Measurements from ENCODE around the gene TNNT1.
A peak's percentile ranks its signal among the peaks of the same experiment; 100 is the strongest.

TNNT1 gene

DNA sequence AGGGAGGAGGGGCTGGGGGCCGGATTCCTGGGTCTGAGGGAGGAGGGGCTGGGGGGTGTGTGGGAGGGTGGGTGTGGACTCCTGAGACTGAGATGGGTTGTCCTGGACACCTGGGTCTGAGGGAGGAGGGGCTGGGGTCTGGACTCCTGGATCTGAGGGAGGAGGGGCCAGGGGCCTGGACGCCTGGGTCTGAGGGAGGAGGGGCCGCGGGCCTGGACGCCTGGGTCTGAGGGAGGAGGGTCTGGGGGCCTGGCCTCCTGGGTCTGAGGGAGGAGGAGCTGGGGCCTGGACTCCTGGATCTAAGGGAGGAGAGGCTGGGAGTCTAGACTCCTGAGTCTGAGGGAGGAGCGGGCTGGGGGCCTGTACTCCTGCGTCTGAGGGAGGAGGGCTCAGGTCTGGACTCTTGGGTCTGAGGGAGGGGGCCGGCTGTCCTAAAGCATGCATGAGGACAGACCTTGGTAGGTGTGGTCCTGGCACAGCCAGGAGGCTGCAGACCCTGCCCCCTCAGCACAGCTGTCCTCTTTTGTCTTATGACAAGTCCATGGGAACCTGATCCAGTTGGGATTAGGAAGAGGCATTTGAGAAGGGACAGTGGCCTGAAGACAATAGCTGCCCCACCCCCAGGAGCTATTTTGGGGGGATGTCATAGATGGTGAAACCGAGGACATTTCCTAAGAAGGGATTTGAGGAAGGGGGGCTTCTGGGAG, 1.3 kb downstream of the TNNT1 start:
- H3K27ac Mint-ChIP-seq: no peak overlapping the region
- peaks cover 8% of the 10 kb centered on the region for H3K36me3 Mint-ChIP-seq (ENCODE audit: low read depth)
- no peak for DNase-seq
- H3K4me3 Mint-ChIP-seq: no peak overlapping the region
- peaks cover 7% of the 10 kb centered on the region for H3K9me3 Mint-ChIP-seq
- TF ChIP-seq, protein P1, sequence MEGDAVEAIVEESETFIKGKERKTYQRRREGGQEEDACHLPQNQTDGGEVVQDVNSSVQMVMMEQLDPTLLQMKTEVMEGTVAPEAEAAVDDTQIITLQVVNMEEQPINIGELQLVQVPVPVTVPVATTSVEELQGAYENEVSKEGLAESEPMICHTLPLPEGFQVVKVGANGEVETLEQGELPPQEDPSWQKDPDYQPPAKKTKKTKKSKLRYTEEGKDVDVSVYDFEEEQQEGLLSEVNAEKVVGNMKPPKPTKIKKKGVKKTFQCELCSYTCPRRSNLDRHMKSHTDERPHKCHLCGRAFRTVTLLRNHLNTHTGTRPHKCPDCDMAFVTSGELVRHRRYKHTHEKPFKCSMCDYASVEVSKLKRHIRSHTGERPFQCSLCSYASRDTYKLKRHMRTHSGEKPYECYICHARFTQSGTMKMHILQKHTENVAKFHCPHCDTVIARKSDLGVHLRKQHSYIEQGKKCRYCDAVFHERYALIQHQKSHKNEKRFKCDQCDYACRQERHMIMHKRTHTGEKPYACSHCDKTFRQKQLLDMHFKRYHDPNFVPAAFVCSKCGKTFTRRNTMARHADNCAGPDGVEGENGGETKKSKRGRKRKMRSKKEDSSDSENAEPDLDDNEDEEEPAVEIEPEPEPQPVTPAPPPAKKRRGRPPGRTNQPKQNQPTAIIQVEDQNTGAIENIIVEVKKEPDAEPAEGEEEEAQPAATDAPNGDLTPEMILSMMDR (IDR thresholded peaks at IDR 0.05): no peak
- H3K27me3 Mint-ChIP-seq (ENCODE audit: low read depth, poor library complexity): peaks cover 57% of the 10 kb centered on the region
- peaks cover 28% of the 10 kb centered on the region for H3K4me1 Mint-ChIP-seq

DNA sequence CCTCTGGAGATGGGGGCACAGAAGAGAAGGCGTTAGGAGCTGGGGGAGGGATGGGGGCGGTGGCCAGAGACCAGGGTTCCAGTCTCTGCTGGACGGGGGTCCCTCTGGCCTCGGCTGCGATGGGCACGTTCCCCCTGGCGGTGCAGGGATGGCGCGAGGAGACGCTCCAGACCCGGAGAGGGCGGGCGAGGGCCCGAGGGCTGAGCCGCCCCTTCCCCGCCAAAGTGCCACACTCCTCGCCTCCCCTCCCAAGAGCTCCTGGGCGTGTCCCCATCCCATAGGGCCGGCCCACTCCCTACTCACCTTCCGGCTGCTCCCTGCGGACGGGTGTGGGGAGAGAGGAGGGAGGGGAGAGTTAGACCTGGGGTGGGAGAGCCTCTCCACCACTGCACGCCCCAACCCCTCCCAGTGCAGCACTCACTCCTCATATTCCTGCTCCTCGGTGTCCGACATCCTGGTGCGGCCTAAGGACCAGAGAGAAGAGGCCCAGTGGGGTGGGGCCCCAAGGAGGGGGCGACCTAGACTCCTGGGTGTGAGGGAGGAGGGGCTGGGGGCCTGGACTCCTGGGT, 2.2 kb downstream of the TNNT1 start:
- peak; percentile 57 for DNase-seq
- peaks cover 28% of the 10 kb centered on the region for H3K4me1 Mint-ChIP-seq
- no peak overlapping the region for H3K27ac Mint-ChIP-seq
- H3K9me3 Mint-ChIP-seq: peaks cover 4% of the 10 kb centered on the region
- H3K36me3 Mint-ChIP-seq (ENCODE audit: low read depth): peaks cover 6% of the 10 kb centered on the region
- H3K4me3 Mint-ChIP-seq: peak overlapping the region; percentile 28
- TF ChIP-seq, protein P1 (IDR thresholded peaks at IDR 0.05): no peak
- peaks cover 57% of the 10 kb centered on the region for H3K27me3 Mint-ChIP-seq (ENCODE audit: low read depth, poor library complexity)

DNA sequence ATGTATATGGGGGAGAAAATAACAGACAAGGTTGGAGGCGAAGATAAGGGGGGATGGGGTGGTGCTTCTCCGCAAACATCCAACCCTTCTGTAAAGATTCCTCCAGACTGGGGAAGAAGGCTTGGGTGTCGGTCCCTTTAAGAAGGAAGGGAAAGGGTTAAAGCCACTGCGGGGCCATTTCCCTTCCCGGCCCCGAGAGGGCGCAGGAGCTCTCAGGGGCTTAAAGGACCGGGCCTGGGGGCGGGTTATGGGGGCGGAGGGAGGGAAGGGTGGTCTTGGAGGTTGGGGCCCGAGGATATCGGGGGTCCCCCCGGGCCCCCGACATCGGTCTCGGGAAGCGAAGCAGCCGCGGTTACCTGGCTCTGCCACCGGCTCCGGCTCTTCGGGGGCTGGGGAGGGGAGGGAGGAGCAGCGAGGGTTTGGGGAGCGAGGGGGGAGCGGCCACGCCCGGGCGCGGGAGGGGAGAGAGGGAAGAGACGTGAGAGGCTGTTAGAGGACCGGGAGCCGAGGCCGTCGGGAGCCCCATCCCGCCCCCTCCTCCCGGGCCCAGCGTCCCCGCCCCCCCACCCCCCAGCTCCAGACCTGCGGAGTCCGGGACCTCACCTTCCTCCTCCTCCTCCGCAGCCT, 2.8 kb downstream of the TNNT1 start:
- Mint-ChIP-seq H3K4me3 (peak overlapping the region; percentile 38), H3K27ac (no peak overlapping the region), H3K36me3 (ENCODE audit: low read depth) (no peaks in the 10 kb centered on the region), H3K27me3 (ENCODE audit: low read depth, poor library complexity) (peaks cover 59% of the 10 kb centered on the region), H3K4me1 (peaks cover 30% of the 10 kb centered on the region), H3K9me3 (no peaks in the 10 kb centered on the region)
- peak; percentile 39 for DNase-seq
- TF ChIP-seq, protein P1 (IDR thresholded peaks at IDR 0.05): peak; percentile 51

DNA sequence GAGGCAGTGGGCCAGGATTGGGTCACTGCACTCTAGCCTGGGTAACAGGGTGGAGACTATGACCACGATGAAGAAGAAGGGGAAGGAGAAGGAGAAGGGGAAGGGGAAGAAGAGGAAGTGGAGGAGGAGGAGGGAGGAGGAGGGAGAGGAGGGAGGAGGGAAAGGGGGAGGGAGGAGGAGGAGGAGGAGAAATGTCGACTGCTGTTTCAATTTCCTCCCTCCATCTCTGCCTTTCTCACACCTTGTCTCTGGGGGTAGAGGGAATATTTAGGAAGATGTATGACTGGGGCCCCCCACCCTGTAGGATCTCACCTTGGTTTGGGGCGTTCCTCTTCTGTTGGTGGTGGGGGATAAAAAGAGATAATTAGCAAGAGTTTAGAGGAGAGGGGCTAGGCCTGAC, 3.8 kb downstream of the TNNT1 start:
- Mint-ChIP-seq H3K4me1 (peaks cover 32% of the 10 kb centered on the region), H3K36me3 (ENCODE audit: low read depth) (no peaks in the 10 kb centered on the region), H3K4me3 (no peak overlapping the region), H3K27me3 (ENCODE audit: low read depth, poor library complexity) (peaks cover 58% of the 10 kb centered on the region), H3K9me3 (no peaks in the 10 kb centered on the region), H3K27ac (no peak overlapping the region)
- no peak for DNase-seq
- TF ChIP-seq, protein P1 (IDR thresholded peaks at IDR 0.05): no peak

DNA sequence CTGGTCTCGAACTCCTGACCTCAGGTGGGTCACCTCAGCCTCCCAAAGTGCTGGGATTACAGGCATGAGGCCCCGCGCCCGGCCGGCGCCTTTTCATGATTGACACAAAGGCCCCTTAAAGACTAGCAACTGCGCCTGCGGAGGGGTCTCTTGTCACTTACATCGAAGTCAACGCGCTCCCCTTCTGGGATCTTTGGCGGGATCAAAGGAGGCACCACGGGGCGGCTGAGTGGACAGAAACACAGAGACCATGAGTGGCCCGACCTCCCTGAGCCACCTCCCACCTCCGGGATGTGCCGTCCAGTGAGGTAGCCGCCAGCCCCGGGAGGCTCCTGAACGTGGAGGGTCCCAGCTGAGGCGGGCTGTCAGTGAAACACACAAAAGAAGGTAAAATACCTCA, 7.3 kb downstream of the TNNT1 start:
- no peak for DNase-seq
- Mint-ChIP-seq H3K4me3 (no peak overlapping the region), H3K4me1 (peaks cover 16% of the 10 kb centered on the region), H3K9me3 (no peaks in the 10 kb centered on the region), H3K27me3 (ENCODE audit: low read depth, poor library complexity) (peaks cover 47% of the 10 kb centered on the region), H3K27ac (no peak overlapping the region), H3K36me3 (ENCODE audit: low read depth) (no peaks in the 10 kb centered on the region)
- TF ChIP-seq, protein P1 (IDR thresholded peaks at IDR 0.05): no peak

All from nephron progenitor cell (in vitro differentiated cells).